Peyer's patch (tissue), 4 donors: Measurements from ENCODE around the gene G0S2. TPM values are rescaled to one million over a fixed set of nuclear protein-coding genes. Genes with fewer than 3 reads are reported as not detected.

ENCODE experiments used
- DNase-seq, 3 donors: peaks; one replicate each; pipeline ENCODE4 v3.0.0-alpha.2; 2017 to 2019
- H3K27ac ChIP-seq, 4 donors: fragments of 200-600 bp; sonication (generic); one replicate each; pipeline ENCODE4 v1.5.1; 2016 to 2019
- H3K27me3 ChIP-seq, 2 donors: fragments of 200-600 bp; sonication (generic); one replicate each; pipeline ENCODE4 v1.5.1; 2019
- H3K36me3 ChIP-seq, 3 donors: fragments of 200-600 bp; sonication (generic); one replicate each; pipeline ENCODE4 v1.5.1; 2016 to 2019
- H3K4me1 ChIP-seq, 4 donors: fragments of 200-600 bp; sonication (generic); one replicate each; pipeline ENCODE4 v1.5.1; 2016 to 2019
- H3K4me3 ChIP-seq, 4 donors: fragments of 200-600 bp; sonication (generic); 1 replicate in 3 of 4; 2 replicates in 1 of 4; pipeline ENCODE4 v1.5.1; 2016 to 2019; ENCODE audit warnings: mild to moderate bottlenecking in 1 of 4
- H3K9me3 ChIP-seq, 4 donors: fragments of 200-600 bp; sonication (generic); one replicate each; pipeline ENCODE4 v1.5.1; 2016 to 2019; ENCODE audit warnings: mild to moderate bottlenecking in 1 of 4
- CTCF ChIP-seq, 6 experiments: fragments of 450-650 bp in 4 of 6; fragments of 200-600 bp in 2 of 6; sonication (generic) in 1 of 6; IDR thresholded peaks; one replicate each; pipeline ENCODE4 v1.5.1; 2017 to 2019; ENCODE audit warnings: antibody characterized with exemption in 6 of 6, mild to moderate bottlenecking in 3 of 6, moderate library complexity in 1 of 6
- POLR2A ChIP-seq, 2 donors: fragments of 450-650 bp; IDR thresholded peaks; one replicate each; pipeline ENCODE4 v1.5.1; 2017; ENCODE audit warnings: antibody characterized with exemption in 2 of 2, mild to moderate bottlenecking in 2 of 2, moderate library complexity in 2 of 2
- total RNA-seq, 4 donors: library from RNA; depleted of rRNA; stranded (reverse); fragments of >200 nt; gene quantifications; one replicate each; pipeline ENCODE4 v1.1.0, GENCODE V29; 2016

G0S2 gene
- total RNA-seq, 4 donors from 2014 or later, result 2.3 to 70.4 (median 14.1) TPM

DNA sequence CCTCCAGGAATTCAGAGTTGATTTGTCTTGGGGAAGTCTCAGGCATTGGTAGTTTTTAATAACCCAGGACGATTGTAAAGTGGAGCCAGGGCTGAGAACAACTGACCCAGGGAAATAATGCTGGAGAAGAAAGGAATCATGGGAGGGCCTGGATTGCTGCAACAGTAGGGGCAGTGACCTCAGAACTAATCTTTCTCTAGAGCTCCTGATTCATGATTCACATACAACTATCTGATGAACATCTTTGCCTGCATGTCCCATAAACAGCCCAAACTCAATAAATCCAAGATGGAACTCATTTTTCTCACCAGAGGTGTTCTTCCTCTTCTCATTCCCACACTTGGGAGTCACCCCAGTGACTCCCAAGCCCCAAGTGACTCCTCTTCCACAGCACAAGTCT, 8.1 kb upstream of the G0S2 start:
- no peak for DNase-seq
- Histone ChIP-seq H3K27me3 (no peaks in the 10 kb centered on the region), H3K36me3 (no peaks in the 10 kb centered on the region), H3K4me3 (no peak overlapping the region), H3K27ac (peak overlapping the region in 1 of 4 donors; percentile 23), H3K9me3 (no peaks in the 10 kb centered on the region), H3K4me1 (no peaks in the 10 kb centered on the region)
- TF ChIP-seq POLR2A (IDR thresholded peaks at IDR 0.05), result no peak
- TF ChIP-seq CTCF (IDR thresholded peaks at IDR 0.05), result no peak

DNA sequence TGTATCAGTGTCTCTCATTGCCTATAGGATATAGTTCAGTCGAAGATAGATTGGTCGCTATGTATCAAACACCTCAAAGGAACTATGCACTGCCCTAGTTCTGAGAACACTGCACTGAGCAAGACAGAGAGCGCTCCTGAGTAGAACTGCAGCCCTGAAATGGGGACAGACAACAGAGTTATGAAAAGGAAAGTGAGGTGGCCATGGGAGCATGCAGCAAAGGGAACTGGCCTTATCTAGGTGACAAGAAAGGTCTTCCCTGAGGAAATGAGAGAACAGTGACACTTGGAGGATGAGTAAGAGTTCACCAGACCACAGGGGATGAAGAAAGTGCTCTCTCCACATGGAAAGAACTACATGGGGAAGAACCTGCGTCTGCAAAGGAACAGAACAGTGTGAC, 7.5 kb upstream of the G0S2 start:
- no peak for DNase-seq
- TF ChIP-seq POLR2A (IDR thresholded peaks at IDR 0.05) (no peak), CTCF (IDR thresholded peaks at IDR 0.05) (no peak)
- no peaks in the 10 kb centered on the region for H3K27me3 ChIP-seq
- no peaks in the 10 kb centered on the region for H3K4me1 ChIP-seq
- H3K4me3 ChIP-seq, result no peak overlapping the region
- no peaks in the 10 kb centered on the region for H3K36me3 ChIP-seq
- no peak overlapping the region for H3K27ac ChIP-seq
- no peaks in the 10 kb centered on the region for H3K9me3 ChIP-seq

- no peak overlapping the region for H3K4me3 ChIP-seq
- no peaks in the 10 kb centered on the region for H3K9me3 ChIP-seq
- peaks cover 0 to 16% (median 5%) of the 10 kb centered on the region in 4 donors for H3K4me1 ChIP-seq
- TF ChIP-seq POLR2A (IDR thresholded peaks at IDR 0.05) (no peak), CTCF (IDR thresholded peaks at IDR 0.05) (no peak)
- no peaks in the 10 kb centered on the region for H3K36me3 ChIP-seq
- no peaks in the 10 kb centered on the region for H3K27me3 ChIP-seq
- H3K27ac ChIP-seq, result peak overlapping the region in 2 of 4 donors; percentile 35 to 84
- DNase-seq, result no peak
Measured at GRCh38 chr1:209670441-209671082, 4.7 kb upstream of the G0S2 start.

GRCh38 chr1:209672705-209673630, 2.2 kb upstream of the G0S2 start:
- DNase-seq, result peak in 1 of 3 donors; percentile 25
- Histone ChIP-seq H3K27ac (peak overlapping the region in 1 of 4 donors; percentile 78), H3K36me3 (no peaks in the 10 kb centered on the region), H3K27me3 (no peaks in the 10 kb centered on the region), H3K4me1 (peaks cover 0 to 26% (median 5%) of the 10 kb centered on the region in 4 donors), H3K4me3 (no peak overlapping the region), H3K9me3 (no peaks in the 10 kb centered on the region)
- TF ChIP-seq POLR2A (IDR thresholded peaks at IDR 0.05) (no peak), CTCF (IDR thresholded peaks at IDR 0.05) (no peak)

DNA sequence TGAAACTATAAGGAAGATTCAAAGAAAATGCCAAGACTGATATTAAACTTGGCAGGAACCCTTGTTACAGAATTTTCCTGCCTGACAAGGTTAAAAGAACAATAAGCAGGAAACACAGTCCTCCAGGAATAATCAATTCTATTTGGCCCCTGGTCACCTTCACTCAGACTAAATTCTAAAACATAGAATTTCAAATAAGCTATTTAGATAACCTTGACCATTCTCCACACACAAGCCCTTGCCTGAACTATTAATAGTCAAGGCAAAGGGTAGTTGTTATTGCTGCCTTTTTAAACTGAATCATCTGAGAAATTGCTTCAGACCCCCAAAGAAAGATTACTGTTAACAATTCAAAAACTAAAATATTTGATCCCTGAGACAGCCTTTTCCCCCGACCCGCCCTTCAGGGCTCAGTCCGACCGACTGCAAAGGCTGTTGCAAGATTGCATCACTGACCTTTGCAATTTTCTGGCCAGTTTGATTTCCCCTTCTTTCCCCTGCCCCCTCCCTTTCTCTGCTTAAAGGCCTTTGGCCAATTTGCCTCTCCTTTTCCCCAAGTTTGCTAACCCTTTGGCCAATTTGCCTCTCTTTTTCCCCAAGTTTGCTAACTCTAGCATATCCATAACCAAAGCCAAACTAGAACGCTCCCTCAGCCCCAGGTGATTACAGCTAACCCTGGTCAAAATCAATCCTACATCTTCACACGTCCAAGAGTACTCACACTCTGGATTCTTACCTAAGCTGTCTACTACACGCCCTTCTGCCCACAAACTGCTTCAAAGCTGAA, 1.4 kb upstream of the G0S2 start:
- Histone ChIP-seq H3K9me3 (no peaks in the 10 kb centered on the region), H3K27me3 (no peaks in the 10 kb centered on the region), H3K36me3 (no peaks in the 10 kb centered on the region), H3K4me3 (peak overlapping the region in 1 of 4 donors; percentile 1), H3K27ac (peak overlapping the region in 1 of 4 donors; percentile 78), H3K4me1 (peaks cover 0 to 26% (median 5%) of the 10 kb centered on the region in 4 donors)
- peak in 1 of 3 donors; percentile 59 for DNase-seq
- TF ChIP-seq CTCF (IDR thresholded peaks at IDR 0.05), result no peak
- no peak for TF ChIP-seq POLR2A (IDR thresholded peaks at IDR 0.05)
